Mesenchymal stem cell (in vitro differentiated cells and primary cell): ENCODE measurements around the gene ZNF222. TPM values are rescaled to one million over a fixed set of nuclear protein-coding genes. Genes with fewer than 3 reads are reported as not detected.
A peak's percentile ranks its signal among the peaks of the same experiment; 100 is the strongest.

Experiments
- DNase-seq: peaks from one replicate; pipeline ENCODE4 v3.0.0-alpha.2; 2013
- H2AFZ ChIP-seq: one replicate; pipeline ENCODE4 v1.6.1; 2013; ENCODE audit warnings: low read depth, mild to moderate bottlenecking, control low read depth, inconsistent platforms, low read length, moderate library complexity
- H2AK5ac ChIP-seq: 2 replicates; pipeline ENCODE4 v1.6.1; 2013; ENCODE audit warnings: low read length, moderate library complexity, mild to moderate bottlenecking, inconsistent platforms; ENCODE audit not compliant: severe bottlenecking
- H2BK120ac ChIP-seq: one replicate; pipeline ENCODE4 v1.6.1; 2013; ENCODE audit warnings: low read depth, mild to moderate bottlenecking, inconsistent platforms, low read length, moderate library complexity
- H2BK12ac ChIP-seq, 2 experiments: one replicate each; pipeline ENCODE4 v1.6.1; 2013; ENCODE audit warnings: inconsistent platforms in 2 of 2, low read length in 2 of 2, mild to moderate bottlenecking in 2 of 2, moderate library complexity in 2 of 2, control low read depth in 1 of 2
- H2BK15ac ChIP-seq: one replicate; pipeline ENCODE4 v1.6.1; 2013; ENCODE audit warnings: mild to moderate bottlenecking, low read depth, inconsistent platforms; ENCODE audit not compliant: poor library complexity, severe bottlenecking
- H2BK5ac ChIP-seq: 2 replicates; pipeline ENCODE4 v1.6.1; 2013; ENCODE audit warnings: low read depth, mild to moderate bottlenecking, low read length, control low read depth, inconsistent platforms; ENCODE audit not compliant: poor library complexity, severe bottlenecking
- H3K14ac ChIP-seq, 2 experiments: one replicate each; pipeline ENCODE4 v1.6.1; 2013; ENCODE audit warnings: inconsistent platforms in 2 of 2, low read length in 2 of 2, control low read depth in 1 of 2, mild to moderate bottlenecking in 1 of 2, moderate library complexity in 1 of 2
- H3K18ac ChIP-seq, 2 experiments: one replicate each; pipeline ENCODE4 v1.6.1; 2013; ENCODE audit warnings: inconsistent platforms in 2 of 2, low read length in 2 of 2, control low read depth in 1 of 2, low read depth in 1 of 2, mild to moderate bottlenecking in 1 of 2
- H3K23ac ChIP-seq, 2 experiments: one replicate each; pipeline ENCODE4 v1.6.1; 2013; ENCODE audit warnings: inconsistent platforms in 2 of 2, low read length in 2 of 2, mild to moderate bottlenecking in 2 of 2, moderate library complexity in 2 of 2, control low read depth in 1 of 2
- H3K27ac ChIP-seq: 2 replicates; pipeline ENCODE4 v1.5.1; 2013; ENCODE audit warnings: mild to moderate bottlenecking, moderate library complexity, low read length, control low read depth, inconsistent platforms; ENCODE audit not compliant: poor library complexity, severe bottlenecking
- H3K27me3 ChIP-seq, 2 experiments: 2 replicates each; pipeline versions ENCODE4 v1.6.1 to v1.7.0; 2013; ENCODE audit warnings: low read length in 2 of 2, mild to moderate bottlenecking in 2 of 2, moderate library complexity in 2 of 2, control low read depth in 1 of 2, inconsistent platforms in 1 of 2; ENCODE audit not compliant: control insufficient read depth in 1 of 2, insufficient read depth in 1 of 2
- H3K36me3 ChIP-seq, 2 experiments: 2 replicates each; pipeline versions ENCODE4 v1.6.1 to v1.7.0; 2013; ENCODE audit warnings: low read length in 2 of 2, control low read depth in 1 of 2, inconsistent platforms in 1 of 2, low read depth in 1 of 2, mild to moderate bottlenecking in 1 of 2; ENCODE audit not compliant: insufficient read depth in 2 of 2, control insufficient read depth in 1 of 2
- H3K4ac ChIP-seq, 2 experiments: one replicate each; pipeline ENCODE4 v1.6.1; 2013; ENCODE audit warnings: inconsistent platforms in 2 of 2, low read length in 2 of 2, mild to moderate bottlenecking in 2 of 2, moderate library complexity in 2 of 2, control low read depth in 1 of 2, low read depth in 1 of 2
- H3K4me1 ChIP-seq: 2 replicates; pipeline ENCODE4 v1.6.1; 2013; ENCODE audit warnings: low read depth, low read length, control low read depth; ENCODE audit not compliant: control insufficient read depth, insufficient read depth
- H3K4me2 ChIP-seq: 2 replicates; pipeline ENCODE4 v1.6.1; 2013; ENCODE audit warnings: low read length, mild to moderate bottlenecking, inconsistent platforms; ENCODE audit not compliant: poor library complexity, severe bottlenecking
- H3K4me3 ChIP-seq, 2 experiments: 2 replicates each; pipeline versions ENCODE4 v1.5.1 to v1.7.0; 2013; ENCODE audit warnings: low read length in 2 of 2, mild to moderate bottlenecking in 2 of 2, control low read depth in 1 of 2, low read depth in 1 of 2; ENCODE audit not compliant: insufficient read depth in 1 of 2
- H3K79me1 ChIP-seq: replicated peaks from 2 replicates; pipeline ENCODE4 v1.6.1; 2013; ENCODE audit warnings: mild to moderate bottlenecking, control low read depth, low read length, inconsistent platforms; ENCODE audit not compliant: poor library complexity, severe bottlenecking
- H3K9ac ChIP-seq: 2 replicates; pipeline ENCODE4 v1.7.0; 2013; ENCODE audit warnings: mild to moderate bottlenecking, low read length, moderate library complexity
- H3K9me3 ChIP-seq: 2 replicates; pipeline ENCODE4 v1.7.0; 2013; ENCODE audit warnings: mild to moderate bottlenecking, low read length; ENCODE audit not compliant: control insufficient read depth
- H4K8ac ChIP-seq: one replicate; pipeline ENCODE4 v1.6.1; 2013; ENCODE audit warnings: inconsistent platforms, mild to moderate bottlenecking, low read length, moderate library complexity
- H4K91ac ChIP-seq: one replicate; pipeline ENCODE4 v1.6.1; 2013; ENCODE audit warnings: mild to moderate bottlenecking, low read length, inconsistent platforms
- WGBS: methylation state at CpG from one replicate; pipeline ENCODE4 v1.1.7; 2013; ENCODE audit warnings: mixed read lengths; 5-methylcytosine and 5-hydroxymethylcytosine counted together
- polyA plus RNA-seq, 2 experiments: library from polyadenylated mRNA; stranded (reverse); fragments of 200-250 nt; gene quantifications; one replicate each; pipeline ENCODE4 v1.2.3, GENCODE V29; 2013

Gene ZNF222
- 3.1 TPM for polyA plus RNA-seq (2013, experiment 1 of 2)
- 3.2 TPM for polyA plus RNA-seq (2013, experiment 2 of 2)

GRCh38 chr19:44025217-44025936 lies at the start of gene ZNF222:
ZNF222 (plus strand) TSS chr19:44025379; CDS start chr19:44025437, 58 bp downstream.
- Histone ChIP-seq H2BK120ac (no peak within 1 kb of the TSS), H4K91ac (peak within 1 kb of the TSS; percentile 39), H3K18ac (peak within 1 kb of the TSS; percentile 52 to 86), H2BK5ac (no peak within 1 kb of the TSS), H3K27ac (no peak within 1 kb of the TSS), H3K9ac (peak within 1 kb of the TSS; percentile 98), H3K79me1 (peaks cover 19% of the 10 kb centered on the region), H2BK12ac (no peak within 1 kb of the TSS), H3K4me2 (peak within 1 kb of the TSS; percentile 67), H3K14ac (peak within 1 kb of the TSS in 1 of 2 experiments; percentile 48), H4K8ac (peak within 1 kb of the TSS; percentile 98), H3K23ac (no peak within 1 kb of the TSS), H3K27me3 (no peaks in the 10 kb centered on the region), H2AK5ac (peak within 1 kb of the TSS; percentile 70), H2BK15ac (no peak within 1 kb of the TSS), H3K36me3 (peaks cover 14 to 38% of the 10 kb centered on the region in 2 experiments), H3K4ac (peak within 1 kb of the TSS; percentile 3 to 53), H3K9me3 (peaks cover 27% of the 10 kb centered on the region), H2AFZ (peak within 1 kb of the TSS; percentile 85), H3K4me3 (peak within 1 kb of the TSS; percentile 87 to 97), H3K4me1 (peaks cover 1% of the 10 kb centered on the region)
- WGBS: 2% methylated on average over 30 of the region's 37 CpGs
- DNase-seq: peak; percentile 94

DNA sequence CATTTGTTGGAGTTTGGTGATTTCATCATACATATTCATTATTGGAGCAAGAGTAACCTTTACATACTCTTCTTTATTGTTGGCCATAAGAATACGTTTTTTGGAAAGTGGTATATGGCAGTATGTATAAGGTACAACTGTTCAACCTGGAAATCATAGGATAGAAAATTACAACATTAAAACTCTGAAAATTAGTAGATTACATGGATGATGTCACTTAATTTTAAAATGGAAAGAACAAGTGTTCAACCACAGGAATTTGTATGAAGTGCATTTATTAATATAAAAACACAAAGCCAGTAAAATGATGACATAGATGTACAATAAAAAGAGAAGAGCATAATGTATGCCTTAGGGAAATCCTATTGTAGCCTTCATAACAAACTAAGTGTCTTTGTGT lies 48.4 kb upstream of the ZNF222 start:
- H3K9ac ChIP-seq: no peak overlapping the region
- H3K14ac ChIP-seq: no peak overlapping the region
- H3K4ac ChIP-seq: no peak overlapping the region
- H3K18ac ChIP-seq: no peak overlapping the region
- H2BK5ac ChIP-seq: no peak overlapping the region
- no peak overlapping the region for H4K8ac ChIP-seq
- H3K9me3 ChIP-seq: peaks cover 54% of the 10 kb centered on the region
- no peak for DNase-seq
- H2BK15ac ChIP-seq: no peak overlapping the region
- H3K4me3 ChIP-seq: no peak overlapping the region
- H3K4me2 ChIP-seq: no peak overlapping the region
- H3K27ac ChIP-seq: no peak overlapping the region
- no peaks in the 10 kb centered on the region for H3K27me3 ChIP-seq
- no peaks in the 10 kb centered on the region for H3K4me1 ChIP-seq
- WGBS: no CpG with 5 or more reads among the region's 1 CpG
- no peak overlapping the region for H2BK120ac ChIP-seq
- H3K23ac ChIP-seq: no peak overlapping the region
- no peak overlapping the region for H2BK12ac ChIP-seq
- H3K36me3 ChIP-seq: no peaks in the 10 kb centered on the region
- H3K79me1 ChIP-seq: no peaks in the 10 kb centered on the region
- no peak overlapping the region for H2AK5ac ChIP-seq
- H2AFZ ChIP-seq: no peak overlapping the region
- H4K91ac ChIP-seq: no peak overlapping the region

DNA sequence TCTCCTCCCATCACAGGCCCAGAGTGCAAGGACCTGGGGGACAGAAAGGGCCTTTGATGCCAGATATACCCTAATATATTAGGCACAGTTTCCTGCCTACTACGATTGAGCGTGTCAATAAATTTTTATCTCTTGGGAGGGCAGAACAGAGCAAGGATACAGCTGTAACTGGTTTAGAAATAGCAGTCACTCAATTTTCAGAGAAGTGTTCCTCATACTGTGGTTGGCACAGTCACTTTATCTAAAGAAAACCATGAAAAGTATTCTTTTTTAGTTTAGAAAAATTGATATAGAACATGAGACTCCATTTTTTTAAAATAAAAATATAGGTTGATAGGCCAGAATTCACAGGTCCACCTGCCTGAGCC lies 41.7 kb upstream of the ZNF222 start:
- peak overlapping the region; percentile 66 for H3K4me2 ChIP-seq

GRCh38 chr19:43983912-43984686 lies 41.1 kb upstream of the ZNF222 start, which contains the start of gene ZNF155:
ZNF155 (plus strand) TSS chr19:43984188; CDS start chr19:43988544, 4,356 bp downstream.
- Histone ChIP-seq H2BK5ac (no peak within 1 kb of the TSS), H3K79me1 (peaks cover 14% of the 10 kb centered on the region), H2AFZ (peak within 1 kb of the TSS; percentile 81), H4K91ac (no peak within 1 kb of the TSS), H3K9me3 (peaks cover 6% of the 10 kb centered on the region), H2BK120ac (no peak within 1 kb of the TSS), H3K4me3 (peak within 1 kb of the TSS; percentile 73 to 88), H3K23ac (no peak within 1 kb of the TSS), H2AK5ac (no peak within 1 kb of the TSS), H3K27ac (no peak within 1 kb of the TSS), H3K4me1 (peaks cover 3% of the 10 kb centered on the region), H2BK15ac (no peak within 1 kb of the TSS), H3K4me2 (peak within 1 kb of the TSS; percentile 88), H4K8ac (peak within 1 kb of the TSS; percentile 78), H3K27me3 (no peaks in the 10 kb centered on the region), H3K36me3 (peaks cover 0 to 17% of the 10 kb centered on the region in 2 experiments), H3K4ac (peak within 1 kb of the TSS in 1 of 2 experiments; percentile 50), H3K18ac (peak within 1 kb of the TSS in 1 of 2 experiments; percentile 84), H2BK12ac (peak within 1 kb of the TSS in 1 of 2 experiments; percentile 31), H3K9ac (peak within 1 kb of the TSS; percentile 85), H3K14ac (no peak within 1 kb of the TSS)
- under 1% methylated on average over 32 of the region's 40 CpGs for WGBS
- DNase-seq: peak; percentile 98

More for the DNA sequence above, 41.7 kb upstream of the ZNF222 start:
- Histone ChIP-seq H3K23ac (no peak overlapping the region), H2AK5ac (no peak overlapping the region), H3K4me1 (peaks cover 3% of the 10 kb centered on the region), H2BK12ac (no peak overlapping the region), H3K4me3 (peak overlapping the region in 1 of 2 experiments; percentile 88), H4K8ac (no peak overlapping the region), H3K27me3 (no peaks in the 10 kb centered on the region), H3K9ac (peak overlapping the region; percentile 85), H3K36me3 (peaks cover 0 to 11% of the 10 kb centered on the region in 2 experiments), H2BK15ac (no peak overlapping the region), H3K18ac (no peak overlapping the region), H3K9me3 (peaks cover 4% of the 10 kb centered on the region), H4K91ac (no peak overlapping the region), H2BK120ac (no peak overlapping the region), H3K79me1 (peaks cover 14% of the 10 kb centered on the region), H2AFZ (no peak overlapping the region), H3K14ac (no peak overlapping the region), H3K4ac (no peak overlapping the region), H3K27ac (no peak overlapping the region), H2BK5ac (no peak overlapping the region)
- no peak for DNase-seq
- WGBS: 75% methylated on average over 2 of the region's 2 CpGs
